ENCODE data around the gene DACT2.
"Not testable (repeated sequence)": the region's sequence is repeated elsewhere in the genome, so short reads cannot be mapped to it uniquely, and the experiment has no call there.

DACT2 gene

DNA sequence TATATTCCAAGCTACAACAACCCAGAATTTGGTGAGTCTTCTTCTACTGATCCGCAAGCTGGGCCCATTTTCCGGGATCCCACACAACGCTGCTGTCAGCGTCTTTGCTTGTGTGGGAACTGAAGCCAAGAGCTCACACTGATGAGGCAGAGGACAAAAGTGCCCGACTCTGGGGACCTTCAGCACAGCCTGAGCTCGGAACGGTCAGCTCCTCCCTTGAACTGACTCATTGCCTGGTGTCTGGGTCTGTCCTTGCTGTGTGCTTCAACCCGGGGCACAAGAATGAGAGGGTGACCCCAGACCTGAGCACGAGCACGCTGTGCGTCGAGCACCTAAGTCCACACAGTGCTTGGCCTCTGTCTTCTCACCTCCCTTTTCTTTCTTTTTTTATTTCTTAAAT, 33.5 kb downstream of the DACT2 start:
- in situ Hi-C loops (cut with MboI; ENCODE audit: low sequenced_read_pairs): no loop called here

DNA sequence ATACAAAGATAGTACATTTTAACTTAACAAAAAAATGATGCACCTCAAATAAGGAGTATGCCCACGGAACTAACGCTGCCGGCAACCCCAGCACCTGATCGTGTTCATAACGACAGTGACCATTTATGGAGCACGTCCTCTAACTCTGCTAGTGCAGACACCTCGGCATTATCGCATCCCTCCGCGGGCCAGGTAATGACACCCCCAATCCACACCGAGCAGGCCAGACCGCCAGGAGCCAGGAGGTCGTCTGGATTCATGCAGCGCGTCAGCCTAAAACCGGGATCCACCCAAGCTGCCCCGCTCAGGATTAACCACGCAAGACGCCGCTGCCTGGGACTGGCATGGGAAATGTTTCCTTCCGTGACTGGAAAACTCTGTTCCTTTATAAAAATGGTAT, 34.1 kb downstream of the DACT2 start:
- in situ Hi-C loops (cut with MboI; ENCODE audit: low sequenced_read_pairs): no loop called here

DNA sequence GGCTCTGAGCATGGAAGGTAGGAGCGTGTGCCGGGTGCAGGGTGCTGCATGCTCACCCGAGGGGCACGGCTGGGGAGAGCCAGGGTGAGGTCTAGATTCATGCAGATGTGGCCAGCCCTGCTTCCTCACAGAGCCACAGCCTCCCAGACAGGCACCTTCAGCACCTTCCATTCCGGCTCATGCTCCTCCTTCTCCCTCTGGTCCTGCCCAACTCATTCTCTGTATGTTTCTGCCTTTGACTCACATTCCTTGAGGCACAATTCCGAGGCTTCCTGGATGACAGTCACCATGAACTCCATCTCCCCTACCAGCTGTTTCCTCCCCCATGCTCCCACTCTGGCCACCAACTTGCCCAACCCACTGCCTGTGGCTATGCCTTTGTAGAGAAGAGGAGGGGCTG, 35.4 kb downstream of the DACT2 start:
- in situ Hi-C loops (cut with MboI; ENCODE audit: low sequenced_read_pairs): no loop called here

DNA sequence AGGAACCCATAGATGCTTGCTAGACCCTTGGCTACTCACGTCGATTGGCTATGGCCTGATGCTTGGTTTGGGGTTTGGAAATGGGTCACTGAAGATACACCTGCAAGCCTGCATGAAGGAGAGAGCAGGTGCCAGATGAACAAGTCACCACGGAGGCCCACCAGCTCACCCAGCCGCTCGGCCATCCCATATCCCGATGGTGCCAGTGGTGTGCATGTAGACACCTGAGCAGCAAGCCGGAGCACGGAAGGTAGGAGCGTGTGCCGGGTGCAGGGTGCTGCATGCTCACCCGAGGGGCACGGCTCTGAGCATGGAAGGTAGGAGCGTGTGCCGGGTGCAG, 35.9 kb downstream of the DACT2 start:
- in situ Hi-C loops (cut with MboI; ENCODE audit: low sequenced_read_pairs): no loop called here

DNA sequence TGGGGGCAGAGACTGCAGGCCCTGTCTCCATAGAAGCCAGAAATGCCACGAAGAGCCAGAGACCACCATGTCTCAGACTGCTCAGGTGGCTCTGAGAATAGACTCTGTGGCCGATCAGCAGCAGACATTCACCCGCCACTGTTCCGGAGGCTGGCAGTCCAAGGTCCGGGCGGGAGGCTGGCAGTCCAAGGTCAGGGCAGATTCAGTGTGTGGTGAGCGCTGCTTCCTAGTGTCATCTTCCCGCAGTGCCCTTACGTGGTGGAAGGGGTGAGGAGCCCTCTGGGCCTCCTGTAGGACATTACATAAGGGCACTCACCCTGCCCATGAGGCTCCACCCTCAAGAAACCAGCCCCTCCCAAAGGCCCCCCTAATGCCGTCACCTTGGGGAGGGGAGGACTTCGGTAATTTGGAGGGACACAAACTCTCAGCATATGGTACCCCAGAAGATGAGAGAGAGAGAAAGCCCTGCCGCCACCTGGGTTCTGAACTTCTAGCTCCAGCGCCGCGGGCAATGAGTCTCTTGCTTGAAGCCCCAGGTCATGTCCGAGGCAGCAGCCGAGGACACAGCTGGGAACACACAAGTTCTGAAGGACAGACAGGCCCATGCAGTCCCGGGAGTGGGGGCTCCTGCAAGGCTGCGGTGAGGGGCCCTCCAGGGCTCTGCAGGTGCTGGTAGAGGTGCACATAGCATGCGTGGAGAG, 36.4 kb downstream of the DACT2 start:
- in situ Hi-C loops (cut with MboI; ENCODE audit: low sequenced_read_pairs): no loop called here

DNA sequence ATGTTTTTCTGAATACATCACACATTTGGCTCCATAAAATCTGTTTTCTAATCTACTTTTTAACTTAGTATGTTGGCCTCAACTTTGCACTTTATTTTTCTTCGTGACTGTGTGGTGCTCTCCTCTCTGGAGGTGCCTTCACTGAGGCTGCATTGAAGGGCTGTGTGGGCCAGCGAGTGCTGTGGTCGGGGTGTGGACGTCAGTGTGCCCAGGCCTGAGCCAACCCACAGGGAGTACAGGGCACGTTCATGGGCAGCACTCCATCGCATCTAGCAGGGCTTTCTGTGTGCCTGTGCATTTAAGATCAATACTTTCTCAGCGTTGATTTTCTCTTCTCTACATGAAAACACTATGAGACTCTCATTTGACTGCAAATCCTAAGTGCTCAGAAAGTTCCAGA, 37.8 kb downstream of the DACT2 start:
- in situ Hi-C loops (cut with MboI; ENCODE audit: low sequenced_read_pairs): no loop called here

DNA sequence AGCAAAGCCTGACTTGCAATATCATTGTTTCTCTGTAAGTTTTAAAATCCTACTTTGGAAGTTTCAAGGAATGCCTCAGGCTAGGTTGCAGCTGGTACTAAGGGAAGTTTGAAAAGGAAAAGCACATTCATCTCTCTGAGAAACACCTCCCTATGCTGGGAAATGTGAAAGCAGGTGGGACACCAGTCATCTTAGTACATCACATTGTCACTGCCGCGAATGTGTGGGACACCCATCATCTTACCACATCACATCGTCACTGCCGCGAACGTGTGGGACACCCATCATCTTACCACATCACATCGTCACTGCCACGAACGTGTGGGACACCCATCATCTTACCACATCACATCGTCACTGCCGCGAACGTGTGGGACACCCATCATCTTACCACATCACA, 38.3 kb downstream of the DACT2 start:
- in situ Hi-C loops (cut with MboI; ENCODE audit: low sequenced_read_pairs): not testable (repeated sequence)

DNA sequence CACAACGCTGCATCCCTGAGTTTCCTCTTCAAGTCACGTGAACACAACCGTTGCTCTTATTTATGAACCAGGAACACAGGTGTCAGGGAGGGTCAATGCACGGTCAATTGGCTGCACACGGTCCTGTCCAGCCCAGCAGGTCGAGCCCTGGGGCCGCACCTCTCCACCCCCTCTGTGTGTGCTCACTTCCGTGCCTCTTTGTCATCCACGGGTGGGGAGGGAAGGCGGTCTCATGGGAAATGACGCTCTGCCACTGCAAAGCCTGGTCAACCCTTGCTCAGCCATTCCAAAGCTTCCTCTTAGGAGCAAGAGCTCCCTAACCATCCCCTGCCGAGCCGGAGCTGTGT, 38.7 kb downstream of the DACT2 start:
- in situ Hi-C loops (cut with MboI; ENCODE audit: low sequenced_read_pairs): no loop called here

DNA sequence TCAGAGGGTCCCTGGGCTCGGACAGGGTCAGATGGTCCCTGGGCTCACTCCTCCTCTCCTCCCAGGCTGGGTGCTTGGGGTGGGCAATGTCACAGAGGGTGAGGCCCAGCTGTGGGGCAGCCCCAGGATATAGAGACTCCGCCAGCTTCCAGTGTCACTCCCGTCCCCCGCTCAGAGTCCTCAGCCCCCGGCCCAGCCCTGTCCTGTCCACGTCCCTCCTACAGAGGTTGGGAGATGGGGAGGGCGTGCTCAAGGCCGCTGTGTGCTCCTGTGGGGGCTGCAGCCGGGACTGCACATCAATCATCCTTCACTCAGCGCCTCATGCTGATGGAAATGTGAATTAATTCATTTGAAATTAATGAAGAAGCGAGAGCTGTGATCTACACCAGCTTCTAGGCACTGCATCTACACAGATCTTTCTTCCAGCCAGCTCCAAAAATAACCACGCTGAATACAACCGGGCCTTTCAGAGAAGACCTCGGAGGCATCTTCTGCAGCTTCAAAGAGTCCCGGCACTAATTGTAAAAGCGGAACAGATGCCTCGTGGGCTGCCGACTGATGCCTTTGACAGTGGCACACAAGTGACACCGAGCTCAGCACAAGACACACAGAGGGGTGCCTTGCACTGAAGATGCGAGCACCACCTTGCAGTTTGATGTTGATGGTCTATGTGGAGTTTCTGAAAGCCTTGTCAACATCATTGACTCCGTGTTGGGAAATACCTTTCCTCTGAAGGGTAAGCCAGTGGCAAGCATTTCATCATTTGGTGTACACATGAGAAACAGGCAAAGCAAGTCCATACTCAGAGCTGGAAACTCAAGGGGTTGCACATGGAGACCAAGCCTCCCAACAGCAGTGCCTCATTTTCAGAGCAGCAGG, 39.3 kb downstream of the DACT2 start:
- in situ Hi-C loops (cut with MboI; ENCODE audit: low sequenced_read_pairs): no loop called here

DNA sequence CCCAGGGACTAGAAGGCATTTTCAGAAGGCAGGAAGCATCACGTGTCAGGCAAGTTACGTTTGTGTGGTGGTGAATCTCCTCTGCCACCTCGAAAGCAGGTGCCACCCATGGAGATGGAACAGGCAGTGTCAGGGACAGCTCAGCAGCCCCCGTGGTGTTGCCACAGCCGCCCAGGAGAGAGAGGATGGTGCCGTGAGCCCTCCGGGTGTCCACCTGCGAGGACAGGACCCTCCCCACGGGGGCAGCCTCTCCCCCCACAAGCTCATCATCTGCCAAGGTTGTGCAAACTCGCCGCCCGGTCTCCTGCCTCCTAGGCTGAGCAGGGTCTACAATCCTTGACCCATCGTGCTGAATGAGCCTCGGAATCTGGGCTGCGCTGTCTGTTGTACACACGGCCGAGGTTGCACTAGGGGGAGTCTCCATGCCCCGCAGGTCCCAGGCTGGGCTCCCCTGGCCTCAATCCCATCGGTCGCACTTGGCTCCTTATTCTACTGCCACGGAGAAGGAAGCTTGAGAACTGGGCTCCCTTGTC, 40.1 kb downstream of the DACT2 start:
- in situ Hi-C loops (cut with MboI; ENCODE audit: low sequenced_read_pairs): no loop called here

DNA sequence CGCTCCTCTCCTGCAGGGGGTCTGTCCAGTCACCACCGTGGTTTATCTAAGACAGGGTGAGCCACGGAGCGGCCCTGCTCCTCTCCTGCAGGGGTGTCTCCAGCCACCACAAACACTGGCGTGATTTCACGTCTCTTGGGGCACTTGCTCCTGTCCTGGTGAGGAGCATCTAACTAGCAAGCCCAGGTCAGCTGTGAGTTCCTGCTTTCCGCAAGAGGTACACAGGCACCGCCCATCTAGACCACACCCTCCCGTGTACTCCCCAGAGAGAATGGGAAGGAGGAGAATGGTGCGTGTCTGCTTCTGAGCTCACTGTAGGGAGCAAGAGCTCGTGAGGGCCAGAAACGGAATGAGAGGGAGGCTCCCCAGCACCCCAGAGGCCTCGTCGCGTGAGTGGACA, 40.7 kb downstream of the DACT2 start:
- in situ Hi-C loops (cut with MboI; ENCODE audit: low sequenced_read_pairs): no loop called here

DNA sequence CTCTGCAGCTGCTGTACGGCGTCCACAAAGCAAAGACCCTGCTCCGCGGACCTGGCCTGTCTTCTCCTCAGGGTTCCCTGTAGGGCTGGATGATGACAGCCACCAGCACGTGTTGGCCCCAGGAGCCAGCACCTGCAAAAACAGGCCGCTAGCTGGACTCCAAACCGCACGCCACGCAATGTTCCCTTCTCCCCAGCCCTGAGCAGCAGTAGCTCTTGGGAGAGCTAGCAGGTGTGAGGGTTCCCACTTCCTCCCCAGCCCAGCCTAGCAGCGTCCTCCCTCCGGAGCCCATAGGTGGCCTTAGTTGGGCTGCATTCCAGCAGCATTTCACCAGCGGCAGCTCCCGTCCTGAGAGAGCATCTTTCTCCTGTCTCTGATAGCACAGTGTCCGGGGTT, 42.3 kb downstream of the DACT2 start:
- in situ Hi-C loops (cut with MboI; ENCODE audit: low sequenced_read_pairs): no loop called here

DNA sequence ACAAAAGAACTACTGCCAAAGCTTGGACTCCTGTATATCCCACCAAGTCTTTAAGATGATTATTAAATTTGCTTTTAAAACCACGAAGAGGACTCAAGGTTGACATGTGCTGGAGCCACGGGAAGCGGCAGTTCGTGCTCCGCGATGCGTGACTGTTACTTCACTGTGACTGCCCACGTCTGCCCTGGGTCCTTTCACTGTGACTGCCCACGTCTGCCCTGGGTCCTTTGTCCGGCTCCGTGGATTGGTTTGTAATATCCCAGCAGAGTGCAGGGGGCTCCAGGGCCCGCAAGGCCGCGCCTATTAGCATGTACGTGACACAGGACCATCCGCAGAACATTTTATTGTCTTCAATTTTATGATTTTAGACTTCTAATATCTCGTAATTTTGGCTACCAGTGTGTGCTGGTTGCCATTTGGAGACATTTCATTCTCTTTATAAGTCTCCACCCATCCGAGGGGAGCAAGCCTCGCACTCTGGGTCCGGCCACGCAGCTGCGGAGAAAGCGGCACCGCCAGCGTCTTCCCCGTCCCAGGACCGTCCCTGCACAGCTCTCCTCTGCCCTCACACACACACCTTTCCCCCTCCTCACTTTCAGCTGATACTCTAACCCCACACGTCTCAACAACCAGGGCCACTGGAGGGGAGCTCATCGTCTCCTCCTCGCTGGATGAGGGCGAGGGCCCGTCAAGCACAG, 42.9 kb downstream of the DACT2 start:
- in situ Hi-C loops (cut with MboI; ENCODE audit: low sequenced_read_pairs): no loop called here

DNA sequence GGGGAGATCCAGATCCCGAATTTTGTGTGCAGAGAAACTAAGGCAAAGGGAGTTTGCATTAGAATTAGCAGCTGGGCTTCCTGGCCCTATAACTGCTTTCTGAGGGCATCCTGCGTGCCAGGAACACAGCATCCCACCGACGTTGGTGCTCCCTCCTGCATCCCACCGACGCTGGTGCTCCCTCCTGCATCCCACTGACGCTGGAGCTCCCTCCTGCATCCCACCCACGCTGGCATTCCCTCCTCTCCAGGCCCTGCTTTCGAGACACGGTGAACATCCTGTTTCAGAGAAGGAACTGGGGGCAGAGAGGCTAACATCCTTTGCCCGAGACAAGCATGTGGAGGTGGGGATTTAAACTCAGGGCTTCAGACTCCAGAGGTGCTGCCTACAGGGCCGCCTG, 44.4 kb downstream of the DACT2 start:
- in situ Hi-C loops (cut with MboI; ENCODE audit: low sequenced_read_pairs): no loop called here

DNA sequence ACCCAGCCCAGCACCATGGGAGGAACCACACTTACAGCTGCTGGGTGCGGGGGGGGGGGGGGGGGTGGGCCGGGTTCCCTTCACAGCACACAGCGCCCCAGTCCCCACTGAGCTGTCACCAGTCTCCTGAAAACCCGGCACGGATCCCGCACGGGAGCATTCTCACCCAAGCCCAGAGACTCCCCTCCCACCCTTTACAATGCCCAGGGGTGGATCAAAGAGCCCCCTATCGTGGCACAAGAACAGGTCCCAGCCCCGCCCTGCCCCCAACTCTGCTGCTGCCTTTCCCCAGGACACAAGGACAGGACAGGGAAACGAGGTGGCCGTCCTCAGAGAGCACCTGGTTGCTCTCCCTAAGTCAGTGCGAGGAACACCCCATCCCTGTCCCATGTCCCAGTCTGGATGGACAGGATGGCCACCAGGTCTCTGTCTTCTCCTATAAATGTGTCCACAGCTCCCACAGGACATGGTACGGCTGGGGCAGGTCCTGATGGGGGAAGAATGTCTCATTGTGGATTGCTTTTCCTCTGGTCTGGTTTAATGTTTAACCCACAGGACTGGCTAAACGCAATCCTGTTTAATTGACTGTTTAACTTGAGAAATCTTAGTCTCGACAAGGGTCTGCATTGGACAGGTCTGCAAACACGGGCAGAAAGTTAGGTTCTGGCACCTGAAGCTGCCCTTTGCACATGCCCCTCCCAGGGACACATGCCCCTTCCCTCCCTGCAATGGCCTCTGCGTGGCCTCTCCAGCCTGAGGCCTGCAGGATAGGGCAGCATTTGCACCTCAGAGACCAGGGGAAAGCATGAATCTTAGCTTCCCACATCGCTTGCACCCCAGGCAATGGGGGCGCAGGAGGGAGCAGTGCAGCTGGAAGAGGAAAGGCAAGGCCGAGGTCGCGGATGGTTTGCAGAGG, 45.3 kb downstream of the DACT2 start:
- in situ Hi-C loops (cut with MboI; ENCODE audit: low sequenced_read_pairs): no loop called here

DNA sequence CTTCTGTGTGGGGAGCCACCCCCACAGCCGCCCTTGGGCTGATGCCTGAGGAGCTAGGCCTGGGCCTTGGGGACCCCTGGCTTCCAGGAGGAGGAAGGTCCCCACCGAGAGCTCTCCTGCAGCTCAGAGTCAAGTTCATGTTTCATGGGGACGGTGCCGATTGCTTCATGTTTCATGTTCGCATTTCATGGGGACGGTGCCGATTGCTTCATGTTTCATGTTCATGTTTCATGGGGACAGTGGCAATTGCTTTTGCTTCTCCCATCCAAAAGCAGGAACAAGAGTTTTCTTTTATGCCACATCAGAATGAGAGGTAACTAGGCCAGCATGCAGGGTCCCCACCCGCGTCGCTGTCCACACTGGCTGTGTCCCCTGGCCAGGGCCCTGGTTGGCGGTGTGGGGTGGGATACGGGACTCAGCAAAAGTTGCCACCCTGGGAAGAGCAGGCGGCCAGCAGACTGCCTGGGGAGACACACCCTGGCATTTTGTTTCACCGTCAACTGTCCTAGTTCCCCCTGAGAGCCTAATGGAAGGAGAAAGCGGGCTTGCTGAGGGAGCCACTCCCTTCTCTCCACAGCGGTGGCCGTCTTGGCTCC, 46.0 kb downstream of the DACT2 start:
- in situ Hi-C loops (cut with MboI; ENCODE audit: low sequenced_read_pairs): no loop called here

DNA sequence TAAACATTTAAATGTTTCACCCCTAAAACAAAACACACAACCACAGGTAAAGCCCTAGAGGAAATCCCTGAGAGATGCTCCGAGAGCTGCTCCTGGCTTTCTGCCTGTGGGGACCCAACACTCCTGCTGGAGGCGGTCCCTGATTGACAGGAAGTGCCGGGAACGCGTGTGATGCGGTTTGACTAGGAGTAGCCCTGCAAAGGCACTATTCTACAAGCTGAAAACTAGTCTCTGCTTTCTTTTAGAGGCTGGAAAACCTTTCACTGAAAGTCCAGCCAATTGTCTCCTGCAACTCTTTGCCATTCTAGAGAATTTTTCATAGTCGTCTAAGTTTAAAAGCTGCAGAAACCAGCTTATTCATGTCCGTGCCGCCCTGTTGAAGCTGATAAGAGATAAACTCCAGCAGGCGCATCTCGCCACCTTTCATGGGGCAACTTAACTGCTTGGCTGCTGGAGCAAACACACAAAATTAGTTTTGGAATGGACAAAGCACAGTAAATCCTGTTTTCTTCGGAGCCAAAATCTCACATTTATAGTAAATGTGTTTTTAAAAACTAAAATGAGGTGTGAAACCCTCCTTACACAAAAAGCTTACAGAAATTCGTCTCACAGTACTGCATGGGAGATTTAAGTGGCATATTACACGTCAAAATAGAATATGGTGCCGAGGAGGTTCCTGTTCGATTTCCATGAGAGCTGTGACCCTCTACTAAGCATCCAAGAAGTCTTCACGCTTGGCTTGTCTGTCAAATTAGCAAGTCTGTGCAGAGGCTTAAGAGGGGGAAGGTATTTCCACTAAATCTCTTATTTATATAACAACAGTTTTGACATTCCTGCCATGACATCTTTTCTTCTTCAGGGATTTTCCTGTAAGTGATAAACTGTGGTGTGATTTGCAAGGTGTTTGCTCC, 46.9 kb downstream of the DACT2 start:
- in situ Hi-C loops (cut with MboI; ENCODE audit: low sequenced_read_pairs): no loop called here

DNA sequence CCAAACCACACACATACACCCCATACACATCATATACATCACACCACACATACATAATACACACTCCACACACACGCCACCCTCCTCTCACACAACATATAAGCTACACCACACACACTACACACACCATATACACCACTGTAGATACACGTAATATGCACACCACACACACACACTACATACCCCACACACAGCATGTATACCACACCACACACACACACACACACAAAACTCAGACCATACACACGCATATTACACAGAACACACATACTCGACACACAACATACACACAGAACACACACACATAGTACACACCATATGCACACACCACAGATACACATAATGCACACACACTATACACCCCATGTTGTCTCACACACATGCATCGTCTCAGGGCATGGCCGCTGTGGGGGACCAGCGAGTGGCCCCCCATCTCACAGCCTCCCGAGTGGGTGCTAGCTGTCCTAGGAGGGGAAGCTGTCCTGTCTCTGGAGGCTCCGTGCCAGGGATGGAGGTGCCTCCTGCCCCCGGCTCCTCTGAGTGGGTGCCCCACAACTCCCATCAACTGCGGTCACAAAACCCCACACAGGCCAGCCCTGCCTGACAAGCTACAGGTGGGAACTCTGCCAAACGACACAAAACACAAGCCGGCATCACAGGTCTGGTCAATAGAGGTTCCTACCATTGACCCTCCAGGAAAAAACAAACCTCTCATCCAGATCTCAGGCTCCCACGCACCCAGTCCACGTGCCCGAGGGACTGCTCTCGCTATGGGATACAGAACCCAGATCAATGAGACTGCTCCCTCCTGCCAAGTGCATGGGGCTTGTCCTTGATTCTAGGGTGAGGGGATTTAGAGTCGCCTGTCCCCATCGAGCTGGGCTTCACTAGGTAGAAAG, 49.1 kb downstream of the DACT2 start:
- in situ Hi-C loops (cut with MboI; ENCODE audit: low sequenced_read_pairs): no loop called here
